Ishikawa (cell line): ENCODE data around the gene IQUB.

Source experiments
- CEBPB ChIP-seq: IDR thresholded peaks from 2 replicates; pipeline ENCODE4 v1.6.1; 2012
- EP300 ChIP-seq: IDR thresholded peaks from 2 replicates; pipeline ENCODE4 v1.6.1; 2012; ENCODE audit warnings: borderline replicate concordance
- NFIC ChIP-seq: IDR thresholded peaks from 2 replicates; pipeline ENCODE4 v1.6.1; 2012
- TAF1 ChIP-seq: IDR thresholded peaks from 2 replicates; pipeline ENCODE4 v1.6.1; 2012; ENCODE audit warnings: low read depth, mild to moderate bottlenecking
- TCF12 ChIP-seq: IDR thresholded peaks from 2 replicates; pipeline ENCODE4 v1.6.1; 2012; ENCODE audit warnings: low read depth
- TF ChIP-seq, protein P1 (sequence below): IDR thresholded peaks from 2 replicates; pipeline ENCODE4 v1.6.1; 2012; ENCODE audit warnings: low read depth, mild to moderate bottlenecking
- TF ChIP-seq, protein P2 (sequence below): IDR thresholded peaks from 2 replicates; pipeline ENCODE4 v1.6.1; 2012
- TF ChIP-seq, protein P3 (sequence below): IDR thresholded peaks from 2 replicates; pipeline ENCODE4 v1.6.1; 2012

DNA sequence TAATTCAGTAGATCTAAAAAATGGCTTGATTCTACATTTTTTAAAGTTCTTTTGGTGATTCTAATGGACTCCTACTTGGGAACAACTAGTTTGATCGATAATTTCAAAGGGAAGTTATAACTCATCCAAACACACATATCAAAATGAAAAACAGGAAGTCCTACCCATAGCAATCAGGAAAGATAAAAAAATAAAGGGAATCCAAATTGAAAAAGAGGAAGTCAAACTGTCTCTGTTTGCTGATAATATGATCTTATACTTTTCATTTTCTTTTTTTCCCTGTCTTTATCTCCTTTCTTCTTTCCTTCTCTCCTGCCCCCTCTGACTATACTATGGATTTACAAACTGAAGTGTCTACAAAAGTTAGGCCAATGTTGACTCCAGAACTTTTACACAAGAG is 118.8 kb downstream of the IQUB start:
- TF ChIP-seq, protein P1, sequence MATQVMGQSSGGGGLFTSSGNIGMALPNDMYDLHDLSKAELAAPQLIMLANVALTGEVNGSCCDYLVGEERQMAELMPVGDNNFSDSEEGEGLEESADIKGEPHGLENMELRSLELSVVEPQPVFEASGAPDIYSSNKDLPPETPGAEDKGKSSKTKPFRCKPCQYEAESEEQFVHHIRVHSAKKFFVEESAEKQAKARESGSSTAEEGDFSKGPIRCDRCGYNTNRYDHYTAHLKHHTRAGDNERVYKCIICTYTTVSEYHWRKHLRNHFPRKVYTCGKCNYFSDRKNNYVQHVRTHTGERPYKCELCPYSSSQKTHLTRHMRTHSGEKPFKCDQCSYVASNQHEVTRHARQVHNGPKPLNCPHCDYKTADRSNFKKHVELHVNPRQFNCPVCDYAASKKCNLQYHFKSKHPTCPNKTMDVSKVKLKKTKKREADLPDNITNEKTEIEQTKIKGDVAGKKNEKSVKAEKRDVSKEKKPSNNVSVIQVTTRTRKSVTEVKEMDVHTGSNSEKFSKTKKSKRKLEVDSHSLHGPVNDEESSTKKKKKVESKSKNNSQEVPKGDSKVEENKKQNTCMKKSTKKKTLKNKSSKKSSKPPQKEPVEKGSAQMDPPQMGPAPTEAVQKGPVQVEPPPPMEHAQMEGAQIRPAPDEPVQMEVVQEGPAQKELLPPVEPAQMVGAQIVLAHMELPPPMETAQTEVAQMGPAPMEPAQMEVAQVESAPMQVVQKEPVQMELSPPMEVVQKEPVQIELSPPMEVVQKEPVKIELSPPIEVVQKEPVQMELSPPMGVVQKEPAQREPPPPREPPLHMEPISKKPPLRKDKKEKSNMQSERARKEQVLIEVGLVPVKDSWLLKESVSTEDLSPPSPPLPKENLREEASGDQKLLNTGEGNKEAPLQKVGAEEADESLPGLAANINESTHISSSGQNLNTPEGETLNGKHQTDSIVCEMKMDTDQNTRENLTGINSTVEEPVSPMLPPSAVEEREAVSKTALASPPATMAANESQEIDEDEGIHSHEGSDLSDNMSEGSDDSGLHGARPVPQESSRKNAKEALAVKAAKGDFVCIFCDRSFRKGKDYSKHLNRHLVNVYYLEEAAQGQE: no peak
- no peak for TF ChIP-seq TCF12
- TF ChIP-seq TAF1: no peak
- TF ChIP-seq CEBPB: no peak
- no peak for TF ChIP-seq NFIC
- TF ChIP-seq, protein P2, sequence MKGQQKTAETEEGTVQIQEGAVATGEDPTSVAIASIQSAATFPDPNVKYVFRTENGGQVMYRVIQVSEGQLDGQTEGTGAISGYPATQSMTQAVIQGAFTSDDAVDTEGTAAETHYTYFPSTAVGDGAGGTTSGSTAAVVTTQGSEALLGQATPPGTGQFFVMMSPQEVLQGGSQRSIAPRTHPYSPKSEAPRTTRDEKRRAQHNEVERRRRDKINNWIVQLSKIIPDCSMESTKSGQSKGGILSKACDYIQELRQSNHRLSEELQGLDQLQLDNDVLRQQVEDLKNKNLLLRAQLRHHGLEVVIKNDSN: no peak
- TF ChIP-seq, protein P3, sequence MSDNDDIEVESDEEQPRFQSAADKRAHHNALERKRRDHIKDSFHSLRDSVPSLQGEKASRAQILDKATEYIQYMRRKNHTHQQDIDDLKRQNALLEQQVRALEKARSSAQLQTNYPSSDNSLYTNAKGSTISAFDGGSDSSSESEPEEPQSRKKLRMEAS: no peak
- TF ChIP-seq EP300: no peak
